Measurements from ENCODE around the gene DIP2B.

DNA sequence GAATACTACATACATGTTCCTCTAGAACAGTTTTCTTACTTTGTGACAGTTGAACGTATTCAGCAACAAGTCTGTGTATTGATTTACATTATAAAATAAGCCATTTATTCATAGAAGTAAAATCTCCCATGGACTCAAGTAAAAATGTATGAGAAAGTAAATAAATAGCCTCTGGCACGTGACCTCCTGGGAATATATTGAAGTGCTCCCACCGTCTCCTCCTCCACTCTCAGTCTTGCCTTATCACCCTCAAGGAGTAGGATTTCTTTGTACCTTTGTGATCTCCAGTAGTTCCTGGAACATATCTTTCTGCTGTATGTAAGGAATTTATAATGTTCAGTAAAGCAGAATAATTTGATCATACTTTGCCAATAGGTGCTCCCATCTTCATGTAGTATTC lies 90.9 kb downstream of the DIP2B start:
- TF ChIP-seq, protein P1, sequence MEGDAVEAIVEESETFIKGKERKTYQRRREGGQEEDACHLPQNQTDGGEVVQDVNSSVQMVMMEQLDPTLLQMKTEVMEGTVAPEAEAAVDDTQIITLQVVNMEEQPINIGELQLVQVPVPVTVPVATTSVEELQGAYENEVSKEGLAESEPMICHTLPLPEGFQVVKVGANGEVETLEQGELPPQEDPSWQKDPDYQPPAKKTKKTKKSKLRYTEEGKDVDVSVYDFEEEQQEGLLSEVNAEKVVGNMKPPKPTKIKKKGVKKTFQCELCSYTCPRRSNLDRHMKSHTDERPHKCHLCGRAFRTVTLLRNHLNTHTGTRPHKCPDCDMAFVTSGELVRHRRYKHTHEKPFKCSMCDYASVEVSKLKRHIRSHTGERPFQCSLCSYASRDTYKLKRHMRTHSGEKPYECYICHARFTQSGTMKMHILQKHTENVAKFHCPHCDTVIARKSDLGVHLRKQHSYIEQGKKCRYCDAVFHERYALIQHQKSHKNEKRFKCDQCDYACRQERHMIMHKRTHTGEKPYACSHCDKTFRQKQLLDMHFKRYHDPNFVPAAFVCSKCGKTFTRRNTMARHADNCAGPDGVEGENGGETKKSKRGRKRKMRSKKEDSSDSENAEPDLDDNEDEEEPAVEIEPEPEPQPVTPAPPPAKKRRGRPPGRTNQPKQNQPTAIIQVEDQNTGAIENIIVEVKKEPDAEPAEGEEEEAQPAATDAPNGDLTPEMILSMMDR (IDR thresholded peaks at IDR 0.05) = no peak
- no peak for TF ChIP-seq TEAD4 (CRISPR knock-in tag; IDR thresholded peaks at IDR 0.05)
- no peak for TF ChIP-seq JUN (CRISPR knock-in tag; IDR thresholded peaks at IDR 0.05)
- TF ChIP-seq, protein P2, sequence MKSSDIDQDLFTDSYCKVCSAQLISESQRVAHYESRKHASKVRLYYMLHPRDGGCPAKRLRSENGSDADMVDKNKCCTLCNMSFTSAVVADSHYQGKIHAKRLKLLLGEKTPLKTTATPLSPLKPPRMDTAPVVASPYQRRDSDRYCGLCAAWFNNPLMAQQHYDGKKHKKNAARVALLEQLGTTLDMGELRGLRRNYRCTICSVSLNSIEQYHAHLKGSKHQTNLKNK (CRISPR knock-in tag; IDR thresholded peaks at IDR 0.05) = no peak
- TF ChIP-seq, protein P3, sequence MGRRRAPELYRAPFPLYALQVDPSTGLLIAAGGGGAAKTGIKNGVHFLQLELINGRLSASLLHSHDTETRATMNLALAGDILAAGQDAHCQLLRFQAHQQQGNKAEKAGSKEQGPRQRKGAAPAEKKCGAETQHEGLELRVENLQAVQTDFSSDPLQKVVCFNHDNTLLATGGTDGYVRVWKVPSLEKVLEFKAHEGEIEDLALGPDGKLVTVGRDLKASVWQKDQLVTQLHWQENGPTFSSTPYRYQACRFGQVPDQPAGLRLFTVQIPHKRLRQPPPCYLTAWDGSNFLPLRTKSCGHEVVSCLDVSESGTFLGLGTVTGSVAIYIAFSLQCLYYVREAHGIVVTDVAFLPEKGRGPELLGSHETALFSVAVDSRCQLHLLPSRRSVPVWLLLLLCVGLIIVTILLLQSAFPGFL (CRISPR knock-in tag; IDR thresholded peaks at IDR 0.05; ENCODE audit: borderline replicate concordance) = no peak
- no peak for TF ChIP-seq NFE2L1 (CRISPR knock-in tag; IDR thresholded peaks at IDR 0.05)
- no peak for TF ChIP-seq ZNF263 (CRISPR knock-in tag; IDR thresholded peaks at IDR 0.05; ENCODE audit: low read depth)
- TF ChIP-seq, protein P4, sequence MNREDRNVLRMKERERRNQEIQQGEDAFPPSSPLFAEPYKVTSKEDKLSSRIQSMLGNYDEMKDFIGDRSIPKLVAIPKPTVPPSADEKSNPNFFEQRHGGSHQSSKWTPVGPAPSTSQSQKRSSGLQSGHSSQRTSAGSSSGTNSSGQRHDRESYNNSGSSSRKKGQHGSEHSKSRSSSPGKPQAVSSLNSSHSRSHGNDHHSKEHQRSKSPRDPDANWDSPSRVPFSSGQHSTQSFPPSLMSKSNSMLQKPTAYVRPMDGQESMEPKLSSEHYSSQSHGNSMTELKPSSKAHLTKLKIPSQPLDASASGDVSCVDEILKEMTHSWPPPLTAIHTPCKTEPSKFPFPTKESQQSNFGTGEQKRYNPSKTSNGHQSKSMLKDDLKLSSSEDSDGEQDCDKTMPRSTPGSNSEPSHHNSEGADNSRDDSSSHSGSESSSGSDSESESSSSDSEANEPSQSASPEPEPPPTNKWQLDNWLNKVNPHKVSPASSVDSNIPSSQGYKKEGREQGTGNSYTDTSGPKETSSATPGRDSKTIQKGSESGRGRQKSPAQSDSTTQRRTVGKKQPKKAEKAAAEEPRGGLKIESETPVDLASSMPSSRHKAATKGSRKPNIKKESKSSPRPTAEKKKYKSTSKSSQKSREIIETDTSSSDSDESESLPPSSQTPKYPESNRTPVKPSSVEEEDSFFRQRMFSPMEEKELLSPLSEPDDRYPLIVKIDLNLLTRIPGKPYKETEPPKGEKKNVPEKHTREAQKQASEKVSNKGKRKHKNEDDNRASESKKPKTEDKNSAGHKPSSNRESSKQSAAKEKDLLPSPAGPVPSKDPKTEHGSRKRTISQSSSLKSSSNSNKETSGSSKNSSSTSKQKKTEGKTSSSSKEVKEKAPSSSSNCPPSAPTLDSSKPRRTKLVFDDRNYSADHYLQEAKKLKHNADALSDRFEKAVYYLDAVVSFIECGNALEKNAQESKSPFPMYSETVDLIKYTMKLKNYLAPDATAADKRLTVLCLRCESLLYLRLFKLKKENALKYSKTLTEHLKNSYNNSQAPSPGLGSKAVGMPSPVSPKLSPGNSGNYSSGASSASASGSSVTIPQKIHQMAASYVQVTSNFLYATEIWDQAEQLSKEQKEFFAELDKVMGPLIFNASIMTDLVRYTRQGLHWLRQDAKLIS (CRISPR knock-in tag; IDR thresholded peaks at IDR 0.05; ENCODE audit: borderline replicate concordance) = no peak
- no peak for TF ChIP-seq ETV6 (CRISPR knock-in tag; IDR thresholded peaks at IDR 0.05)
- no peak for TF ChIP-seq MYBL2 (CRISPR knock-in tag; IDR thresholded peaks at IDR 0.05)
